Fibroblast of skin of left quadriceps (primary cell): ENCODE measurements around the gene NQO2.
"Not testable (repeated sequence)": the region's sequence is repeated elsewhere in the genome, so short reads cannot be mapped to it uniquely, and the experiment has no call there.

ENCODE experiments used
- DNase-seq, 2 experiments: peaks; one replicate each; pipeline ENCODE4 v3.0.0-alpha.2; 2013; ENCODE audit warnings: low read depth in 2 of 2

Gene NQO2

GRCh38 chr6:2970034-2970685, 29.5 kb upstream of the NQO2 start:
- DNase-seq = no peak

GRCh38 chr6:2970753-2971419, 28.8 kb upstream of the NQO2 start:
- no peak for DNase-seq

GRCh38 chr6:2971420-2972218, 28.1 kb upstream of the NQO2 start, which contains the start of gene SERPINB6:
Gene SERPINB6, minus strand, starts transcription at chr6:2971567. Its CDS starts 12,235 bp downstream, at chr6:2959332.
- no peak for DNase-seq

GRCh38 chr6:2972219-2972487, 27.5 kb upstream of the NQO2 start:
- DNase-seq = not testable (repeated sequence)

- DNase-seq = not testable (repeated sequence)
These were observed 27.0 kb upstream of the NQO2 start for GRCh38 chr6:2972685-2973084.

GRCh38 chr6:2973180-2973579, 26.5 kb upstream of the NQO2 start:
- not testable (repeated sequence) for DNase-seq

- peak in 1 of 2 experiments; percentile 44 for DNase-seq
These were observed 26.0 kb upstream of the NQO2 start for GRCh38 chr6:2973676-2974075.

GRCh38 chr6:2976060-2976459, 23.6 kb upstream of the NQO2 start:
- no peak for DNase-seq

GRCh38 chr6:2976571-2977085, 23.1 kb upstream of the NQO2 start:
- DNase-seq = peak in 1 of 2 experiments; percentile 74

GRCh38 chr6:2977290-2977689, 22.4 kb upstream of the NQO2 start:
- no peak for DNase-seq

- no peak for DNase-seq
These were observed 21.7 kb upstream of the NQO2 start for GRCh38 chr6:2977799-2978590.

GRCh38 chr6:2978923-2979322, 20.8 kb upstream of the NQO2 start:
- DNase-seq = no peak

GRCh38 chr6:2979819-2980464, 19.8 kb upstream of the NQO2 start:
- no peak for DNase-seq

- no peak for DNase-seq
These were observed 19.2 kb upstream of the NQO2 start for GRCh38 chr6:2980465-2980855.

GRCh38 chr6:2982426-2983117, 17.1 kb upstream of the NQO2 start:
- DNase-seq = no peak

GRCh38 chr6:2984738-2985406, 14.8 kb upstream of the NQO2 start:
- no peak for DNase-seq

- DNase-seq = peak; percentile 97
These were observed 12.9 kb upstream of the NQO2 start for GRCh38 chr6:2986722-2987221.

GRCh38 chr6:2988094-2988425, 11.6 kb upstream of the NQO2 start:
- DNase-seq = no peak

- peak; percentile 83 to 88 for DNase-seq
These were observed 11.0 kb upstream of the NQO2 start for GRCh38 chr6:2988426-2989331.
